ENCODE measurements around the gene GLT8D1. TPM values are rescaled to one million over a fixed set of nuclear protein-coding genes. Genes with fewer than 3 reads are reported as not detected.

The GLT8D1 gene
- total and polyA plus RNA-seq, 9 of the 15 experiments (the other 6 are each of a cell fraction or from before 2014, with no cell fraction given): 14.1 to 65.9 (median 33.7) TPM

DNA sequence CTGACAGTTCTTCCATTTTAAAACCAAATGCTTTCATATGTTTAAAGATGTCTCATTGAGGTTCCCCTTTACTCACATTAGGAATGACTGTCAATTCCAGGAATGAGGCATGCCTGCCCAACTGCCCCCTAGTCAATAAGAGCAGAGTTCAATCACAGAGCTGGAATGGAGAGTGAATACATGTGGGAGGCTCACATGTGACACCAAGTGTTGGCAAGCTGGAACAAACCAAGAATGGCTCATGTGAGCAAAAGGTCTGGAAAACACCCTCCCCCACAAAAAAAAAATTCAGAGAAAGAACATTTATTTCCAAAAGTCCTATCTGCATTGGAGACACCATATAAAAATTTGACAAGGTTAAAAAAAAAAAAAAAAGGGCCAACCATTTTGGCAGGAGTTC, 23.6 kb downstream of the GLT8D1 start (continued):
- TF ChIP-seq, protein P1, sequence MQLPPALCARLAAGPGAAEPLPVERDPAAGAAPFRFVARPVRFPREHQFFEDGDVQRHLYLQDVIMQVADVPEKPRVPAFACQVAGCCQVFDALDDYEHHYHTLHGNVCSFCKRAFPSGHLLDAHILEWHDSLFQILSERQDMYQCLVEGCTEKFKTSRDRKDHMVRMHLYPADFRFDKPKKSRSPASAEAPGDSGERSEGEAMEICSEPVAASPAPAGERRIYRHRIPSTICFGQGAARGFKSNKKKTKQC (CRISPR knock-in tag; IDR thresholded peaks at IDR 0.05): no peak
- TF ChIP-seq CEBPG (CRISPR knock-in tag; IDR thresholded peaks at IDR 0.05) (no peak), CEBPG (tag; conservative IDR thresholded peaks at IDR 0.05 in 1 of 2, IDR thresholded peaks at IDR 0.05 in 1 of 2) (no peak), TARDBP (IDR thresholded peaks at IDR 0.05) (no peak), KLF10 (CRISPR knock-in tag; IDR thresholded peaks at IDR 0.05) (no peak), ZFPM2 (CRISPR knock-in tag; IDR thresholded peaks at IDR 0.05) (no peak), ZNF232 (CRISPR knock-in tag; IDR thresholded peaks at IDR 0.05) (no peak), FOXJ2 (tag; IDR thresholded peaks at IDR 0.05) (no peak), NUFIP1 (IDR thresholded peaks at IDR 0.05; ENCODE audit: partially characterized antibody) (no peak), KAT7 (CRISPR knock-in tag; IDR thresholded peaks at IDR 0.05; ENCODE audit: borderline replicate concordance) (no peak), STAT5A (IDR thresholded peaks at IDR 0.05; ENCODE audit: borderline replicate concordance, low read length) (no peak), GABPA (tag; conservative IDR thresholded peaks at IDR 0.05; ENCODE audit: low read depth) (no peak), TSC22D4 (tag; IDR thresholded peaks at IDR 0.05) (no peak), ADNP (tag; IDR thresholded peaks at IDR 0.05) (no peak), ZNF274 (IDR thresholded peaks at IDR 0.05; ENCODE audit: borderline replicate concordance, low read depth, low read length) (no peak), ZNF3 (CRISPR knock-in tag; IDR thresholded peaks at IDR 0.05) (no peak), TCF7L2 (IDR thresholded peaks at IDR 0.05; ENCODE audit: low read depth, low read length) (no peak), SREBF2 (CRISPR knock-in tag; IDR thresholded peaks at IDR 0.05) (no peak), ATF1 (CRISPR knock-in tag; IDR thresholded peaks at IDR 0.05) (no peak), ATF1 (tag; IDR thresholded peaks at IDR 0.05) (no peak), CXXC5 (CRISPR knock-in tag; IDR thresholded peaks at IDR 0.05) (no peak), IFI16 (CRISPR knock-in tag; IDR thresholded peaks at IDR 0.05) (no peak), L3MBTL2 (IDR thresholded peaks at IDR 0.05) (peak; percentile 49; the same call in 1 of the 2 replicates), JUND (IDR thresholded peaks at IDR 0.05; ENCODE audit: borderline replicate concordance, low read depth, low read length) (peak; percentile 37; the same call in 1 of the 2 replicates), JUND (tag; IDR thresholded peaks at IDR 0.05; ENCODE audit: borderline replicate concordance, low read depth, low read length) (no peak; the same call in 2 of the 3 replicates), MBD2 (IDR thresholded peaks at IDR 0.05; ENCODE audit: borderline replicate concordance, low read depth) (no peak), MTA2 (IDR thresholded peaks at IDR 0.05; ENCODE audit: low read depth) (no peak)
- TF ChIP-seq, protein P2, sequence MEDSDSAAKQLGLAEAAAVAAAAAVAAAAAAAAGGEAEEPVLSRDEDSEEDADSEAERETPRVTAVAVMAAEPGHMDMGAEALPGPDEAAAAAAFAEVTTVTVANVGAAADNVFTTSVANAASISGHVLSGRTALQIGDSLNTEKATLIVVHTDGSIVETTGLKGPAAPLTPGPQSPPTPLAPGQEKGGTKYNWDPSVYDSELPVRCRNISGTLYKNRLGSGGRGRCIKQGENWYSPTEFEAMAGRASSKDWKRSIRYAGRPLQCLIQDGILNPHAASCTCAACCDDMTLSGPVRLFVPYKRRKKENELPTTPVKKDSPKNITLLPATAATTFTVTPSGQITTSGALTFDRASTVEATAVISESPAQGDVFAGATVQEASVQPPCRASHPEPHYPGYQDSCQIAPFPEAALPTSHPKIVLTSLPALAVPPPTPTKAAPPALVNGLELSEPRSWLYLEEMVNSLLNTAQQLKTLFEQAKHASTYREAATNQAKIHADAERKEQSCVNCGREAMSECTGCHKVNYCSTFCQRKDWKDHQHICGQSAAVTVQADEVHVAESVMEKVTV (CRISPR knock-in tag; IDR thresholded peaks at IDR 0.05): no peak
- TF ChIP-seq, protein P3, sequence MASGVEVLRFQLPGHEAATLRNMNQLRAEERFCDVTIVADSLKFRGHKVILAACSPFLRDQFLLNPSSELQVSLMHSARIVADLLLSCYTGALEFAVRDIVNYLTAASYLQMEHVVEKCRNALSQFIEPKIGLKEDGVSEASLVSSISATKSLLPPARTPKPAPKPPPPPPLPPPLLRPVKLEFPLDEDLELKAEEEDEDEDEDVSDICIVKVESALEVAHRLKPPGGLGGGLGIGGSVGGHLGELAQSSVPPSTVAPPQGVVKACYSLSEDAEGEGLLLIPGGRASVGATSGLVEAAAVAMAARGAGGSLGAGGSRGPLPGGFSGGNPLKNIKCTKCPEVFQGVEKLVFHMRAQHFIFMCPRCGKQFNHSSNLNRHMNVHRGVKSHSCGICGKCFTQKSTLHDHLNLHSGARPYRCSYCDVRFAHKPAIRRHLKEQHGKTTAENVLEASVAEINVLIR (CRISPR knock-in tag; IDR thresholded peaks at IDR 0.05): no peak
- TF ChIP-seq, protein P4, sequence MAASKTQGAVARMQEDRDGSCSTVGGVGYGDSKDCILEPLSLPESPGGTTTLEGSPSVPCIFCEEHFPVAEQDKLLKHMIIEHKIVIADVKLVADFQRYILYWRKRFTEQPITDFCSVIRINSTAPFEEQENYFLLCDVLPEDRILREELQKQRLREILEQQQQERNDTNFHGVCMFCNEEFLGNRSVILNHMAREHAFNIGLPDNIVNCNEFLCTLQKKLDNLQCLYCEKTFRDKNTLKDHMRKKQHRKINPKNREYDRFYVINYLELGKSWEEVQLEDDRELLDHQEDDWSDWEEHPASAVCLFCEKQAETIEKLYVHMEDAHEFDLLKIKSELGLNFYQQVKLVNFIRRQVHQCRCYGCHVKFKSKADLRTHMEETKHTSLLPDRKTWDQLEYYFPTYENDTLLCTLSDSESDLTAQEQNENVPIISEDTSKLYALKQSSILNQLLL (CRISPR knock-in tag; IDR thresholded peaks at IDR 0.05; ENCODE audit: borderline replicate concordance): no peak
